Neuron (in vitro differentiated cells): ENCODE data around the gene GUCD1.
"Not testable (repeated sequence)": the region's sequence is repeated elsewhere in the genome, so short reads cannot be mapped to it uniquely, and the experiment has no call there.

Source experiments
- H2AFZ ChIP-seq: one replicate; pipeline ENCODE4 v1.6.1; 2013; ENCODE audit warnings: low read depth, mild to moderate bottlenecking, inconsistent platforms, low read length, moderate library complexity
- H3K27me3 ChIP-seq: one replicate; pipeline ENCODE4 v1.6.1; 2013; ENCODE audit warnings: low read length; ENCODE audit not compliant: insufficient read depth
- H3K36me3 ChIP-seq: one replicate; pipeline ENCODE4 v1.6.1; 2013; ENCODE audit warnings: low read length; ENCODE audit not compliant: insufficient read depth
- H3K4me1 ChIP-seq: one replicate; pipeline ENCODE4 v1.6.1; 2013; ENCODE audit warnings: low read length; ENCODE audit not compliant: insufficient read depth
- H3K4me3 ChIP-seq: 2 replicates; pipeline ENCODE4 v1.5.1; 2013; ENCODE audit warnings: mild to moderate bottlenecking, low read length, moderate library complexity
- H3K9me3 ChIP-seq: one replicate; pipeline ENCODE4 v1.6.1; 2013; ENCODE audit warnings: low read length

Gene GUCD1

DNA sequence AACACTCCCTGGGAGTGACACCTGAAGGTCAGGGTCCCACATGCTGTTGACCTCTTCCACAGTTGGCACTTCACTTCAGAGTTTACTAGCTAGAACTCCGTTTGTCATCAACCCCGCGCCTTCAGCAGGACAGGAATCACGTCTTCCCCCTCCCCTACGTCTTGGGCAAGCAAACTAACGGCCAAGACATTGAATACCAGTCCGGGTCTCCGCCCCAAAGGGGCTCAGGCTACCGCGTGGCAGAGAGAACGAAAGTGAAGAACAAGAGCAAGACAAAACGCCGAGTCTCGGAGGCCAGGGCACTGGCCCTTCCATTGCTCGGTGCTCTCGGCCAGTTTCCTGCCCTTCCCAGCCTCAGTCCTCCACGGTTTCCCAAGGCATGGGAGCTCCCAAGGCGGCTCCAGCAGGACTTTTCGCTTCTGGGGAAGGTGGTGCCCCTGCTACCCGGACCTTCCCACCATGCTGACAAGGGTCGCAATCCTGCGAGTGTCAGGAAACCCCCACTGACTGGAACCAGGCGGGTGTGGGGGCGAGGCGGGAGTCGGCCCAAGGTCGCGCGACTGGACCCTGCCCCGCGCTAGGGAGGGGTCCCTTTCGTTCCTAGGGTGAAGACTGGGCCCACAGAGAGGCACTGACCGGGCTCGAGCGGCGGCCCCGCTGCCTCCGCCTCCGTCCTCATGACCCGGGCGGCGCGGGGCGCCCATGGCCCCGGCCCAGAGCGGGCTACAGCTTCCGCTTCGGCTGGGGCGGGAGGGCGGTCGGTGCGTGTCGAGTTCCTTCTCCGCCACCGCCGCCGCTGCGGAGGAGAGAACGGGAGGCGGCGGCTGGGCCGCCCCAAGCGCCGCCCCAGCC, at the start of gene GUCD1:
TSS of gene GUCD1 (minus strand) at position 826 of the 852 bp plus-strand sequence. CDS start at position 679, 147 bp downstream.
- Histone ChIP-seq H3K4me1 (peaks cover 25% of the 10 kb centered on the region), H3K27me3 (no peaks in the 10 kb centered on the region), H3K36me3 (peaks cover 24% of the 10 kb centered on the region), H3K9me3 (no peaks in the 10 kb centered on the region), H3K4me3 (peak within 1 kb of the TSS; percentile 85), H2AFZ (peak within 1 kb of the TSS; percentile 97)

DNA sequence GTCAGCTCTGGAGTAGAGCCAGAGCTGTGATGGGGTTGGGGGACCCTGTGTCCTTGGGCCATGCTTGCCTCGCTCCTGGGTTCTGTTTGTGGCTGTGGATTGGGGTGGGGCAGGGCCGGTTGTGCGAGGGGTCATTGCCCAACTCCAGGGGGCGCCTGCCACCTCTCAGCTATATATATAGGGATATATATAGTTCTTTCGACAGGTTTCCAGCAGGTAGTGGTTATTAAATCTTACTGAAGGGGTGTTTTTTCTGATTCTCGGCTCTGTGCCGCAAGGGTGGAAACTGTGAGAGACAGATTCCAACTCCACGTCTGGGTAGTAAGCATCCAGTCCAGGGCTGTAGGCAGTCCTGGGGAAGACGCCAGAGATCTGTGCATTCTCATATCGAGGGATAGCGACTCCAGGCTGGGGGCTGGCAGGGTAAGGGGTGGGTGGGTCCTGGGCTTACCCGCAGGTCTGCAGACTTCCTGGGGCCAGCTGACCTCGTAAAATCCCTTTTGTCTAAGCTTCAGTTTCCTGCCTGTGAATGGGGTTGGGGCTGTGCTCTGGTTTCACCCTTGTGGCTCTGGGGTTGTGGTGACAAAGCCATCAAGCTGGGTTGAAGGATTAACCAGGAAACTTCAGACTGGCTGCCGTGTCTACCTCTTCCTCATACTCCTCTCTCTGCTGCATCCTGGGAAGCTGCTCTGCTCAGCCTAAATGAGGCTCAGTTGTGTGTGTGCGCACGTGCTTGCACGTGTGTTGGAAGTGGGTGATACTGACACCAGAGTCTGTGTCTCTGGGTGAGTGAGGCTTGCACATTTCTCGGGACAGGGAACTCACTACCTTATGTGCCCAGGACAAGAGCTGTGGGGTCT, 49.1 kb upstream of the GUCD1 start:
- not testable (repeated sequence) for H3K4me3 ChIP-seq, H3K9me3 ChIP-seq, H3K36me3 ChIP-seq, H3K27me3 ChIP-seq, H2AFZ ChIP-seq, H3K4me1 ChIP-seq

DNA sequence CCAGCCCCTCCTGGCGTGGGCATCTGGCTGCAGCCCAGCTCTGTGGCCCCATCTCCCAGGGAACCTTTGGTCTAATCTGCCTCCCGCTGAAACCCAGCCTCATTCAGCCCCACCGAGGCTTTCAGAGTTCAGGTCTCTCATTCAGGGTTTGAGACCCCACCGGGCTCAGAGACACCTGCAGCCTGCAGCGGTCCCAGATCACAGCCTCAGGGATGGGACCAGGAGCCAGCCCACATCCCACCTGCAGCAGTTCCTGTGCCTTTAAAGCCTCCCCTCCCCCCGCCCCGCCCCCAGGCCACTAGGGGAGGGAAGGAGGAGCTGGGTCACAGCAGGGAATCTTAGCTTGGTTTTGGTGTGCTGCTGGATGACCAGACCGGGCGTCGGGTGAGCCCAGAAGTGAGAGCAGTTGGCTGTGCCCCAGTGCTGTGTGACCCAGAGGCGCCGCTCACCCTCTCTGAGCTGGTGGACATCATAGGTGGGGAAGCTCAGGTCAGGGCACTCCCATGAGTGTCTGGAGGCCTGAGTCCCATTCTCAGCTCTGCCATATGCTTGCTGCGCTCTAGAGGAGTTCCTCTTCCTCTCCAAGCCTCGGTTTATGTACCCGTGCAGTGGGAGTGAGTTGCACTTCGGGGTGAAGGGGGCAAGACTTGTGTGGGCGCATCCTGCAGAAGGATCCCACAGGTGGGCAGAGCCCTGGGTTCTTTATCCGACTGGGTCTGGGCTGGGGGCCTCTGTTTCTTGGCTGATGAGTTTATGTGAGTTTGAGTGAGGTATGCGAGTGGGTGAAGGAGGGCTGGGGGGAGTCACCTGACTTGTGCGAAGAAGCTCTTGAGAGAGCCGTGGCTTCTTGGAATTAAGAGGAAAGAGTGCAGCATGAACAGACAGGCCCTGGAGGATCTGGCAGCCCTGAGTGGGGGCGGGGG, 48.2 kb upstream of the GUCD1 start, which contains the start of gene GGT1:
TSS of gene GGT1 (plus strand) at position 347 of the 923 bp plus-strand sequence. CDS start 7,889 bp downstream, outside the sequence.
- H3K9me3 ChIP-seq, H3K4me3 ChIP-seq, H3K36me3 ChIP-seq, H2AFZ ChIP-seq, H3K4me1 ChIP-seq, H3K27me3 ChIP-seq: not testable (repeated sequence)

DNA sequence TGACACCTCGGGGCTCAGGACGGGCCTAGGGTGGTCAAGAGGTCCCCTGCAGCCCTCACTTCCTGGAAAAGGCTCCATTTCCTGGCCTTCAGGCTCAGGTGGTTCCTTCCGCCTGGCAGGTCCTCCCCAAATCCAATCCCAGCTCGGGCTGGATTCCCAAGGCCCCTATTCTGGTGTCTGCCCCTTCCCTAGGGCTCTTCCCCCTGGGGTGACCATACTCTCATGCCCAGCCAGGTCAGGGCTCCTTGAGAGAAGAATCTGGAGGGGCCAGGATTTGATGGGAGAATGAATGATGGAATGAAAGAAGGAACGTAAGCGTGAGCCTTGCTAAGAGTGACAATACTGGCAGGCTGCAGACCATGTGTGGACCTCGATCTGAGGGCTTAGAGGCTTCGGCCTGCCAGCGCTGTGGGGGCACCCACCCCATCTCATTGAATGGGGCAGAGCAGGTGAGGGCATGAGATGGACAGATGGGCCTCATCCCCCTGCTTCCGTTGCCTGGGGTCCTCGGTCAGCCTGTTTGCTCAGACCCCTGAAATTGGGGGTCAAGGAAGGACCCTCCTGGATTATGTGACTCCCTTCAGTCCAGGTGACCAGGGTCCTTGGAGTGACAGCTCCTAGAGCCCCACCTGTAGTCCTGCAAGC, 47.3 kb upstream of the GUCD1 start:
- not testable (repeated sequence) for H3K4me3 ChIP-seq, H3K27me3 ChIP-seq, H3K4me1 ChIP-seq, H3K36me3 ChIP-seq, H2AFZ ChIP-seq, H3K9me3 ChIP-seq

DNA sequence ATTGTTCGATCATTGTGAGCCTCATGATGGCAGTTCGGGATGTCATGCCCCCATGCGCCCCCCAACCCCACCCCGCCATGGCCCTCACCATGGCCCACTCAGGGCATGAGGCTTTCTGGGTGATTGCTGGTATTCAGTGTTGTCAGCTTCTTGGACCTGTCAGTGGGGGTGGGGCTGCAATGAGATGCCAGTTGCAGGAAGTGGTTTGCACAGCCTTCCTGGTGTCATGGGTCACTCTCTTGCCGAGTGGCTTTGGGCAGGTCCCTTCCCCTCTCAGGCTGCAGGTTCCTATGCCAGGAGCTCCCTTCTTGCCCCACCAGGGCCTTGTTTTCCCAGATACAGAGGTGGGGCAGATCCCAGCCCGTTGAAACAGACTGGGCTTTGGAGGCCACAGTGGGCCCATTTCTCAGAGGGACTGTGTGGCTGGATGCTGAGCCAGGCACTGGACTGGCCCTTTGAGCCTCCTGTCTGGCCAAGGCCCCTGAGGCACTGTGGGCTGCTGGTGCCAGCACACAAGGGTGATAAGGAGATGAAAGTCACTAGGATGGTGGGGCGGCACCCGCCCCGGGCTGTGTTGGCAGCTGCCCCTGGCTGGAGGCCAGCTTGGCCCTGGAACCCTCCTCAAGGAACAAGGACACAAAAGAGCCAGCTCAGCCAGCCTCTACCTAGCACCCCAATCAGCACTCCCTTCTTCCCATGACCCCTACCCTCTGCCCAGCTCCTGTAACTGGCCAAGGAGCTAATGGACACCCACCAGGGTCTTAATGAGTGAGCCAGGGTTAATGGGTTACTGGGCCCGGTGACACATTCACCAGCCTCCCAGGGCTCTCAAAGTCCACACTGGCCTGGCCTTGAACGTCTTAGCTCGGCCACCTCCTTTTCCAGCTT, 46.5 kb upstream of the GUCD1 start:
- no peak overlapping the region for H3K4me3 ChIP-seq
- no peak overlapping the region for H2AFZ ChIP-seq
- H3K9me3 ChIP-seq: no peaks in the 10 kb centered on the region
- H3K27me3 ChIP-seq: no peaks in the 10 kb centered on the region
- H3K36me3 ChIP-seq: no peaks in the 10 kb centered on the region
- no peaks in the 10 kb centered on the region for H3K4me1 ChIP-seq

DNA sequence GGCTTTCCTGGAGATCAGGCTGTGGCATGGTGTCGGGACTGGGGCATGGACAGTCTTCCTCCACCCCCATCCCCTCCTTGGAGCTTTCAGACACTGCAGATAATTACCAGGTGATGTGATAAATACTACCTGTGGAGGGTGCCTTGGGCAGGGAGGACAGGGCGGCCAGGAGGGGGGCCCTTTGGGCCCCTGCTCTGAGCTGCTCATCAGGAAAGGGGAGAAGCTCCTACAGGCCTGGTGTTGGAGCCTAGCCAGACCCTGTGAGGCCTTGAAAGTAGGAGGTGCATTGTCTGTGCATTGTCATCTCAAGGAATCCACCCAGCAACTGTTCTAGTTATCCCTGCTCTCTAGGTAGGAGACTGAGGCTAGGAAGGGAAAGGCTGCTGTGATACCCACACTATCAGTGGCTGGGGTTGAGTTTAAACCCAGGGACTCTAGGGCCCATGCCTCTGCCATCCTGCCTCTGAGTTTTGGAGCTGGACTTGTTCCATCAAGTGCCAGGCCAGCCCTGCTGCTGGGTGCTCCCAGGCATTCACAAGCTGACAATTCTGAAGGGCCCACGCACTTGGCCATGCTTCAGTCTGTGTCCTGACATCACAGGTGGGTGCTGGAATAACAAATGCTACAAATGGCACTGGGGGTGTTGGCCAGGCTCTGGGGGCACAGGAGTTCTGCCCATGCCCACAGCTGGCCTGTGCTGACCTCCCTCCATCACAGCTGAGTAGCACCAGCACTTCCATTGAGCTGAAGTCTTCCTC, 45.2 kb upstream of the GUCD1 start:
- not testable (repeated sequence) for H3K4me3 ChIP-seq, H3K9me3 ChIP-seq, H3K36me3 ChIP-seq, H3K4me1 ChIP-seq, H3K27me3 ChIP-seq, H2AFZ ChIP-seq

DNA sequence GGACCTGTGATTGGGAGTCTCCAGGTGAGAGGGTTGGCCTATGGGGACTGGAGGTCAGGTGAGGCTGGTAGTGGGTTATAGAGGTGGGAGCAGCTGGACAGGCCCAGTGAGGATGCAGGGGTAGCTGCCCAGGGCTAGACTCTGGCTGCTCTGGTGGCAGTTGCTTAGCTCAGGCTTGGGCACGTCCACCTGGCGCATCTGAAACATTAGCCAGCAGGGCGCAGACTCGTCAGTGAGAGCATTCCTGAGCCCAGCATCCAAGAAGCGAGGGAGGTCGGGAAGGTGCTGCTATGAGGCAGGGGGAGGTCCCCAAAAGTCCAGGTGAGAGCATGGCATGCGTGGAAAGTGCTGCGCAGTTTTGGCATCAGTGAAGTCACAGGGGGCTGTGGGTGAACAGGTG, 44.6 kb upstream of the GUCD1 start:
- Histone ChIP-seq H3K9me3 (no peaks in the 10 kb centered on the region), H3K4me1 (no peaks in the 10 kb centered on the region), H3K4me3 (no peak overlapping the region), H3K27me3 (no peaks in the 10 kb centered on the region), H3K36me3 (no peaks in the 10 kb centered on the region), H2AFZ (no peak overlapping the region)

DNA sequence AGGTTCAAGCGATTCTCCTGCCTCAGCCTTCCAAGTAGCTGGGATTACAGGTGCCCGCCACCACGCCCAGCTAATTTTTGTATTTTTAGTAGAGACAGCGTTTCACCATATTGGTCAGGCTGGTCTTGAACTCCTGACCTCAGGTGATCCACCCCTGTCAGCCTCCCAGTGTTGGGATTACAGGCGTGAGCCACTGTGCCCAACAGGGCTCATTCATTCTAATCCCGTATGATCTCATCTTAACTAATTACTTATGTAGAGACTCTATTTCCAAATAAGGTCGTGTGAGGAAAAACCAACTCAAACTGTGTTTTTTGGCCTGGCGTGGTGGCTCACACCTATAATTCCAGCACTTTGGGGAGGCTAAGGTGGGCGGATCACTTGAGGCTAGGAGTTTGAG, 42.1 kb upstream of the GUCD1 start:
- not testable (repeated sequence) for H3K4me3 ChIP-seq, H2AFZ ChIP-seq

DNA sequence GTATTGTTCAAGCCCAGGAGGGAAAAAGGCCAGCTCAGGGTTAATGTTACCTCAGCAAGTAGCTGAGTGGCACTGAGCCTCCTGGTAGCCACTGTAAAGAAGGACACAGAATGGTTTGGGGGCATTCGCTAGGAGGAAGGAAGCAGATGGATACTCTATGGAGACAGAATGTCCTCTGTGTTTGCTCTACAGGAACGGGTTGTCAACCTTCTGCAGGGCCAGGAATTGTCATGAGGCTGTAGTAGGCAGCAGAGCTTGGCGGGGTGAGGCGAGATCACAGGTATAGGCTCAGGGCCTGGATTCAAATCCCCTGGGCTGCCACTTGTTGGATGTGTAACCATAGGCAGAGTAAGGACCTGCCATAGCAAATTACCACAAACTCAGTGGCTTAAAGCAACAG, 40.9 kb upstream of the GUCD1 start:
- no peaks in the 10 kb centered on the region for H3K27me3 ChIP-seq
- no peaks in the 10 kb centered on the region for H3K36me3 ChIP-seq
- no peak overlapping the region for H2AFZ ChIP-seq
- peaks cover 10% of the 10 kb centered on the region for H3K4me1 ChIP-seq
- H3K4me3 ChIP-seq: no peak overlapping the region
- no peaks in the 10 kb centered on the region for H3K9me3 ChIP-seq

More for the DNA sequence above, 42.1 kb upstream of the GUCD1 start:
- H3K4me1 ChIP-seq, H3K36me3 ChIP-seq, H3K9me3 ChIP-seq, H3K27me3 ChIP-seq: not testable (repeated sequence)

DNA sequence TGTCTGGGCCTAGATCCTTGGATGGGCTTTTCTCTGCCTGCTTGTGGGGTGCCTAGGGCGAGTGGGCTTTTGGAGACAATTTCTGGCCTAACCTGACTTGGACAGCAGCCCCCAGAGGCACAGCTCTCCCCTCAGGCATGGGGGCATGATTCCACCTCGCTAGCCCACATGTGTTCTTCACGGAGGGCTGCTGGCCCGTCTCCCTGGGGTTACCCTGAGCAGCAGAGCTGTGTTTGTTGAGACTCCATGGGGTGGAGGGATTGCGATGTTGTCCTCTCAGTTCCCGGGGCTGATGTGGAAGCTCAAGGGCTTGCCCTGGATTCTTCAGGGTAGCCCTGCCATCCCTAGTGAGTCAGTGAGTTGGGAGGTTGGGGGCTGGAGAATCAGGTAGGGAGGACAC, 40.3 kb upstream of the GUCD1 start:
- Histone ChIP-seq H3K4me1 (peaks cover 10% of the 10 kb centered on the region), H3K36me3 (no peaks in the 10 kb centered on the region), H3K27me3 (no peaks in the 10 kb centered on the region), H3K4me3 (no peak overlapping the region), H3K9me3 (no peaks in the 10 kb centered on the region), H2AFZ (no peak overlapping the region)

DNA sequence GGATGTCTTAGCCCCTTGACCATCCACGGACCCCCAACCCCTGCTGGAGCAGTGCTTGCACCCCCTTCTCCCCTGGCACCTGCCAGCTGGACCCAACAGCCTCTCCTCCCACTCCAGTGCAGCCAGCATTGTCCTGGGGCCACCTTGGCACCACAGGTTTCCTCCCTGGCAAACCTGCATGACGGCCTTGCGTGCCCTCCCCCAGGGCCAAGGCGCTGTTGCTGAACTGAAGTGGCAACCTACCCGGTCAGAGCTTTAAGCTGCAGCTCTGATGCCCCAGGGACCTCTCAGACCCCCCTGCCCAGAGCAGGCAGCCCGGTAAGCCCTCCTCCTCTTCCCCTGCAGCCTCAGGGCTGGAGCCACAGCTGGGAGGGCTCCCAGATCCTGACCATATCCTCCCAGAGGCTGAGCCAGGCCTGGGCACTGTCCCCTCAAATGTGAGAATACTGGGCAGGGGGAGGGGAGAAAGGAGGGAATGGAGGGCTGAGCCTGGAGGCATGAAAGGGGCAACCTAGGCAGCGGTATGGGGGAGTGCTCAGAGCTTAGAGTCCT, 39.7 kb upstream of the GUCD1 start:
- Histone ChIP-seq H3K4me1 (peaks cover 10% of the 10 kb centered on the region), H3K36me3 (no peaks in the 10 kb centered on the region), H3K4me3 (no peak overlapping the region), H3K27me3 (no peaks in the 10 kb centered on the region), H3K9me3 (no peaks in the 10 kb centered on the region), H2AFZ (no peak overlapping the region)
